HCT116 (cell line): ENCODE measurements around the gene MEI1. TPM values are rescaled to one million over a fixed set of nuclear protein-coding genes. Genes with fewer than 3 reads are reported as not detected.

Source experiments
- ATAC-seq: fragments of 200-7000 bp; cut with Tn5 transposase; 2 replicates; pipeline ENCODE4 v1.9.1; 2020; ENCODE audit warnings: mild to moderate bottlenecking, moderate library complexity
- BruUV-seq: library from RNA; stranded (reverse); fragments of 400-500 nt; replicated peaks from 2 replicates; lab custom pipeline; 2021; lab: Mats Ljungman, UMichigan
- CTCF ChIA-PET: fragments of 300-600 bp; sonication (Branson Sonifier 250); formaldehyde crosslinking; loops from one replicate; lab custom pipeline; 2021; ENCODE audit warnings: antibody characterized with exemption; lab: Charles Lee
- POLR2A ChIA-PET: fragments of 300-600, 350-600 bp; sonication (Branson Sonifier 250); formaldehyde crosslinking; loops from one replicate; lab custom pipeline; 2021; ENCODE audit warnings: antibody characterized with exemption; lab: Charles Lee
- RAD21 ChIA-PET, 2 experiments: fragments of 300-600 bp; sonication (Branson Sonifier 250); formaldehyde crosslinking; loops; one replicate each; lab custom pipeline; 2023; ENCODE audit warnings: low total read pairs in 2 of 2; ENCODE audit not compliant: uncharacterized antibody in 2 of 2, unreplicated experiment in 2 of 2, low non-redundant PET in 1 of 2; lab: Charles Lee
- DNase-seq: peaks from one replicate; pipeline ENCODE4 v3.0.0-alpha.2; 2010; ENCODE audit warnings: low read depth, low spot score
- H2AFZ ChIP-seq: fragments of 200-600 bp; shearing (Covaris generic), sonication (generic); 2 replicates; pipeline ENCODE4 v1.6.1; 2017; ENCODE audit warnings: low read depth, mixed run types, mixed read lengths, antibody characterized with exemption, low read length; ENCODE audit not compliant: poor library complexity, severe bottlenecking
- H3K27ac ChIP-seq: 2 replicates; pipeline ENCODE4 v1.5.1; 2012; ENCODE audit warnings: low read depth, low read length
- H3K27me3 ChIP-seq: fragments of 200-600 bp; sonication (generic); 2 replicates; pipeline ENCODE4 v1.6.1; 2016; ENCODE audit warnings: mixed run types, low read length, mixed read lengths; ENCODE audit not compliant: insufficient read depth
- H3K36me3 ChIP-seq, 2 experiments: fragments of 200-500 bp in 1 of 2; fragments of 200-600 bp in 1 of 2; sonication (Bioruptor generic) in 1 of 2; sonication (generic) in 1 of 2; 2 replicates each; pipeline versions ENCODE4 v1.5.1 to v1.6.1; 2014 to 2016; ENCODE audit warnings: low read length in 2 of 2, inconsistent platforms in 1 of 2, mixed read lengths in 1 of 2, mixed run types in 1 of 2; ENCODE audit not compliant: insufficient read depth in 2 of 2, control insufficient read depth in 1 of 2
- H3K4me1 ChIP-seq, 2 experiments: fragments of 200-600 bp in 1 of 2; sonication (generic) in 1 of 2; 2 replicates each; pipeline versions ENCODE4 v1.5.1 to v1.6.1; 2012 to 2017; ENCODE audit warnings: low read length in 2 of 2, inconsistent platforms in 1 of 2, mild to moderate bottlenecking in 1 of 2, mixed read lengths in 1 of 2, mixed run types in 1 of 2, moderate library complexity in 1 of 2; ENCODE audit not compliant: insufficient read depth in 2 of 2, control insufficient read depth in 1 of 2
- H3K4me2 ChIP-seq: fragments of 200-600 bp; sonication (generic); 2 replicates; pipeline ENCODE4 v1.6.1; 2017; ENCODE audit warnings: mixed run types, low read length, mixed read lengths
- H3K4me3 ChIP-seq, 2 experiments: fragments of 200-600 bp in 1 of 2; sonication (generic) in 1 of 2; replicated peaks in 1 of 2; 2 replicates each; pipeline ENCODE4 v1.5.1; 2011 to 2016; ENCODE audit warnings: low read length in 2 of 2, control low read depth in 1 of 2, low read depth in 1 of 2, mild to moderate bottlenecking in 1 of 2, mixed read lengths in 1 of 2, mixed run types in 1 of 2
- H3K79me2 ChIP-seq: fragments of 200-600 bp; sonication (generic); 2 replicates; pipeline ENCODE4 v1.6.1; 2017; ENCODE audit warnings: mild to moderate bottlenecking, mixed run types, low read length, moderate library complexity, mixed read lengths; ENCODE audit not compliant: insufficient read depth
- H3K9ac ChIP-seq: fragments of 200-600 bp; sonication (generic); 2 replicates; pipeline ENCODE4 v1.6.1; 2016; ENCODE audit warnings: low read length, mixed read lengths
- H3K9me2 ChIP-seq: fragments of 200-600 bp; sonication (generic), shearing (Covaris generic); 2 replicates; pipeline ENCODE4 v1.6.1; 2017; ENCODE audit warnings: mixed run types, mild to moderate bottlenecking, moderate library complexity; ENCODE audit not compliant: insufficient read depth
- H3K9me3 ChIP-seq, 2 experiments: fragments of 200-500 bp in 1 of 2; fragments of 200-600 bp in 1 of 2; sonication (Bioruptor generic) in 1 of 2; sonication (generic) in 1 of 2; 2 replicates each; pipeline ENCODE4 v1.6.1; 2014 to 2017; ENCODE audit warnings: low read length in 2 of 2, mixed read lengths in 2 of 2, inconsistent platforms in 1 of 2, low read depth in 1 of 2, mild to moderate bottlenecking in 1 of 2, mixed run types in 1 of 2, moderate library complexity in 1 of 2; ENCODE audit not compliant: control insufficient read depth in 1 of 2, insufficient read depth in 1 of 2
- H4K20me1 ChIP-seq: fragments of 200-600 bp; sonication (generic), shearing (Covaris generic); 2 replicates; pipeline ENCODE4 v1.6.1; 2017; ENCODE audit warnings: mixed run types, mild to moderate bottlenecking, moderate library complexity; ENCODE audit not compliant: insufficient read depth
- CTCF ChIP-seq, 3 experiments: fragments of 200-600 bp in 1 of 3; sonication (generic) in 1 of 3; IDR thresholded peaks in 2 of 3; conservative IDR thresholded peaks in 1 of 3; 2 replicates each; pipeline ENCODE4 v1.5.1; 2012 to 2017; ENCODE audit warnings: low read depth in 2 of 3, low read length in 2 of 3, antibody characterized with exemption in 1 of 3, borderline replicate concordance in 1 of 3, control low read depth in 1 of 3, mild to moderate bottlenecking in 1 of 3, mixed read lengths in 1 of 3, mixed run types in 1 of 3, moderate library complexity in 1 of 3; ENCODE audit not compliant: insufficient read depth in 1 of 3
- EGR1 ChIP-seq: IDR thresholded peaks from 2 replicates; pipeline ENCODE4 v1.6.1; 2012; ENCODE audit warnings: low read depth
- ELF1 ChIP-seq: IDR thresholded peaks from 2 replicates; pipeline ENCODE4 v1.6.1; 2012; ENCODE audit warnings: low read depth, borderline replicate concordance
- EZH2 ChIP-seq: fragments of 200-600 bp; sonication (generic); IDR thresholded peaks from 2 replicates; pipeline ENCODE4 v1.6.1; 2017; ENCODE audit warnings: antibody characterized with exemption, mixed run types
- FOSL1 ChIP-seq: IDR thresholded peaks from 2 replicates; pipeline ENCODE4 v1.6.1; 2012; ENCODE audit warnings: low read depth
- JUND ChIP-seq: IDR thresholded peaks from 2 replicates; pipeline ENCODE4 v1.6.1; 2012
- MAX ChIP-seq: IDR thresholded peaks from 2 replicates; pipeline ENCODE4 v1.6.1; 2012
- POLR2A ChIP-seq: IDR thresholded peaks from 2 replicates; pipeline ENCODE4 v1.7.0; 2011; ENCODE audit warnings: borderline replicate concordance; ENCODE audit not compliant: insufficient read depth, insufficient read length; ENCODE audit errors: extremely low read depth
- SRF ChIP-seq: IDR thresholded peaks from 2 replicates; pipeline ENCODE4 v1.6.1; 2012; ENCODE audit warnings: low read depth
- YY1 ChIP-seq: IDR thresholded peaks from 2 replicates; pipeline ENCODE4 v1.6.1; 2011; ENCODE audit warnings: low read length, low read depth, moderate library complexity, mild to moderate bottlenecking; ENCODE audit not compliant: insufficient replicate concordance; ENCODE audit errors: extremely low read depth
- ZFX ChIP-seq: fragments of 450-650 bp; IDR thresholded peaks from 2 replicates; pipeline ENCODE4 v1.6.1; 2017
- ZNF274 ChIP-seq: fragments of 200-500 bp; sonication (Bioruptor generic); IDR thresholded peaks from 2 replicates; pipeline ENCODE4 v1.6.1; 2014; ENCODE audit warnings: mild to moderate bottlenecking, low read depth, low read length, inconsistent platforms
- intact Hi-C: fragments of 100-400 bp; cut with micrococcal nuclease; formaldehyde crosslinking; loops from 2 replicates; pipeline ENCODE4 v1.10.0; 2022
- total RNA-seq: library from RNA; stranded (reverse); gene quantifications from one replicate; pipeline ENCODE4 v1.2.1, GENCODE V29; 2021; ENCODE audit not compliant: unreplicated experiment
- TF ChIP-seq, protein P1 (sequence below): IDR thresholded peaks from 2 replicates; pipeline ENCODE4 v1.6.1; 2012; ENCODE audit warnings: low read depth

The MEI1 gene
- total RNA-seq, 1 experiment from 2014 or later: 0.64 TPM

DNA sequence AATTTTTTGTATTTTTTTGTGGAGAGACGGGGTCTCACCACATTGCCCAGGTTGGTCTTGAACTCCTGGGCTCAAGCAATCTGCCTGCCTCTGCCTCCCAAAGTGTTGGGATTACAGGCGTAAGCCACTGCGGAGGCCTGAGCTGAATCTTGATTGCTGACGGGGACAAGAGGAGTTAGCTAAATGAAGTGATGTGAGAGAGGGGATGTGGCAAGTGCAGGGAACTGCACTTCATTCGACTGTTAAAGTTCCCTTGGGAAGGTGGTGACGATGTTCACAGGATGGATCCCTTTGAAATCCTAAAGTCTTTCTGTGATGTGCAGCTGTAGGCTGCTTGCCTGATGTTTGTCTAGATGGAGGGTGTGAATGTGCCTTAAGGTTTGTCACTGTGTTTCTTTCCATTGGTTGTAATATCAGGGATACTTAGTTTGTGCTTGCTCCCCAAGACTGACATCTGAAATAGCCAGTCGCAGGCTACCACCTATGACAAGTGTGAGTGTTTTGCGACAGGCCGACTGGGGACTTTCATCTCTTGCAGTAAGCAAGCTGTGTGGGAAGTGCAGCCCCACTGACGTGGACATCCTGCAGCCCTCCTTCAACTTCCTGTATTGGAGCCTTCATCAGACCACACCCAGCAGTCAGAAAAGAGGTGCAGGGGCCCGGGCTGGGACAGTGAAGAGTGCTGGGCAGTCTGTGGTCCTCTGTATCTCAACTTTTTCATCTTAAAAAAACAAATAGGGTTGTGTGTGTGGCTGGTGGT is 81.6 kb downstream of the MEI1 start:
- H3K9me3 ChIP-seq: no peaks in the 10 kb centered on the region
- ChIA-PET POLR2A (interaction anchor here (1.3 kb wide), 2 partner anchors 18 to 20 kb away, joined by 3 read pairs; partner anchors contain the start of gene CCDC134), CTCF (interaction anchor here (0.7 to 1.0 kb wide), 3 partner anchors 18 to 19 kb away, joined by 3 to 4 read pairs (median 3); no protein-coding TSS in a partner anchor), RAD21 (no interaction called here)
- intact Hi-C loops: no loop called here
- no peak for ATAC-seq
- no peaks in the 10 kb centered on the region for H3K79me2 ChIP-seq
- H3K4me2 ChIP-seq: no peak overlapping the region
- no peak for DNase-seq
- TF ChIP-seq ZFX (no peak), EGR1 (no peak), SRF (no peak), POLR2A (no peak), CTCF (IDR thresholded peaks at IDR 0.05 in 2 of 3, conservative IDR thresholded peaks at IDR 0.05 in 1 of 3; ENCODE audit: borderline replicate concordance in 1 of 3, insufficient read depth in 1 of 3, low read depth in 2 of 3, low read length in 2 of 3) (no peak), EZH2 (no peak), JUND (no peak), ELF1 (no peak), MAX (no peak), ZNF274 (no peak), FOSL1 (no peak), YY1 (no peak)
- TF ChIP-seq, protein P1, sequence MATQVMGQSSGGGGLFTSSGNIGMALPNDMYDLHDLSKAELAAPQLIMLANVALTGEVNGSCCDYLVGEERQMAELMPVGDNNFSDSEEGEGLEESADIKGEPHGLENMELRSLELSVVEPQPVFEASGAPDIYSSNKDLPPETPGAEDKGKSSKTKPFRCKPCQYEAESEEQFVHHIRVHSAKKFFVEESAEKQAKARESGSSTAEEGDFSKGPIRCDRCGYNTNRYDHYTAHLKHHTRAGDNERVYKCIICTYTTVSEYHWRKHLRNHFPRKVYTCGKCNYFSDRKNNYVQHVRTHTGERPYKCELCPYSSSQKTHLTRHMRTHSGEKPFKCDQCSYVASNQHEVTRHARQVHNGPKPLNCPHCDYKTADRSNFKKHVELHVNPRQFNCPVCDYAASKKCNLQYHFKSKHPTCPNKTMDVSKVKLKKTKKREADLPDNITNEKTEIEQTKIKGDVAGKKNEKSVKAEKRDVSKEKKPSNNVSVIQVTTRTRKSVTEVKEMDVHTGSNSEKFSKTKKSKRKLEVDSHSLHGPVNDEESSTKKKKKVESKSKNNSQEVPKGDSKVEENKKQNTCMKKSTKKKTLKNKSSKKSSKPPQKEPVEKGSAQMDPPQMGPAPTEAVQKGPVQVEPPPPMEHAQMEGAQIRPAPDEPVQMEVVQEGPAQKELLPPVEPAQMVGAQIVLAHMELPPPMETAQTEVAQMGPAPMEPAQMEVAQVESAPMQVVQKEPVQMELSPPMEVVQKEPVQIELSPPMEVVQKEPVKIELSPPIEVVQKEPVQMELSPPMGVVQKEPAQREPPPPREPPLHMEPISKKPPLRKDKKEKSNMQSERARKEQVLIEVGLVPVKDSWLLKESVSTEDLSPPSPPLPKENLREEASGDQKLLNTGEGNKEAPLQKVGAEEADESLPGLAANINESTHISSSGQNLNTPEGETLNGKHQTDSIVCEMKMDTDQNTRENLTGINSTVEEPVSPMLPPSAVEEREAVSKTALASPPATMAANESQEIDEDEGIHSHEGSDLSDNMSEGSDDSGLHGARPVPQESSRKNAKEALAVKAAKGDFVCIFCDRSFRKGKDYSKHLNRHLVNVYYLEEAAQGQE: no peak
- H3K27ac ChIP-seq: no peak overlapping the region
- H3K9ac ChIP-seq: no peak overlapping the region
- BruUV-seq: no TSS peak
- no peaks in the 10 kb centered on the region for H3K9me2 ChIP-seq
- no peak overlapping the region for H2AFZ ChIP-seq
- no peak overlapping the region for H3K4me3 ChIP-seq
- H4K20me1 ChIP-seq: no peaks in the 10 kb centered on the region
- no peaks in the 10 kb centered on the region for H3K36me3 ChIP-seq
- H3K4me1 ChIP-seq: peaks cover 0 to 8% of the 10 kb centered on the region in 2 experiments; a peak in 1 of 4 replicates
- no peaks in the 10 kb centered on the region for H3K27me3 ChIP-seq
